Activated naive CD8-positive, alpha-beta T cell treated with anti-CD3 and anti-CD28 coated beads, Interleukin-2, amount 10 ng/mL, durations not matched to agents 7 days and 5 days (primary cell): ENCODE results near the gene A3GALT2. TPM values are rescaled to one million over a fixed set of nuclear protein-coding genes. Genes with fewer than 3 reads are reported as not detected.
"Not testable (repeated sequence)": the region's sequence is repeated elsewhere in the genome, so short reads cannot be mapped to it uniquely, and the experiment has no call there.

Experiments
- ATAC-seq: fragments of 150-1000 bp; cut with Tn5 transposase; one replicate; pipeline ENCODE4 v1.10.0; 2021; ENCODE audit warnings: low read depth, moderate library complexity
- POLR2A ChIA-PET: fragments of 350-600 bp; sonication (Branson Sonifier 250); formaldehyde crosslinking; loops from one replicate; lab custom pipeline; 2021; ENCODE audit warnings: antibody characterized with exemption; lab: Charles Lee
- DNase-seq: peaks from one replicate; pipeline ENCODE4 v3.0.0; 2021
- H3K27ac Mint-ChIP-seq: one replicate; pipeline ENCODE4 v1.8.0; 2022; ENCODE audit warnings: mild to moderate bottlenecking, mixed read lengths
- H3K27me3 Mint-ChIP-seq: one replicate; pipeline ENCODE4 v1.8.0; 2022; ENCODE audit warnings: mild to moderate bottlenecking, moderate library complexity, mixed read lengths
- H3K36me3 Mint-ChIP-seq: one replicate; pipeline ENCODE4 v1.8.0; 2021; ENCODE audit warnings: mild to moderate bottlenecking, mixed read lengths
- H3K4me1 Mint-ChIP-seq: one replicate; pipeline ENCODE4 v1.8.0; 2021; ENCODE audit warnings: mixed read lengths
- H3K4me3 Mint-ChIP-seq: one replicate; pipeline ENCODE4 v1.8.0; 2022; ENCODE audit warnings: mild to moderate bottlenecking, moderate library complexity, mixed read lengths
- H3K9me3 Mint-ChIP-seq: one replicate; pipeline ENCODE4 v1.8.0; 2021; ENCODE audit warnings: mixed read lengths
- total RNA-seq, 2 experiments: library from RNA; stranded (reverse); gene quantifications; one replicate each; pipeline ENCODE4 v1.2.3, GENCODE V29; 2021

The A3GALT2 gene
- total RNA-seq, 2 experiments from 2014 or later, result 0.31 TPM; not detected in 1

DNA sequence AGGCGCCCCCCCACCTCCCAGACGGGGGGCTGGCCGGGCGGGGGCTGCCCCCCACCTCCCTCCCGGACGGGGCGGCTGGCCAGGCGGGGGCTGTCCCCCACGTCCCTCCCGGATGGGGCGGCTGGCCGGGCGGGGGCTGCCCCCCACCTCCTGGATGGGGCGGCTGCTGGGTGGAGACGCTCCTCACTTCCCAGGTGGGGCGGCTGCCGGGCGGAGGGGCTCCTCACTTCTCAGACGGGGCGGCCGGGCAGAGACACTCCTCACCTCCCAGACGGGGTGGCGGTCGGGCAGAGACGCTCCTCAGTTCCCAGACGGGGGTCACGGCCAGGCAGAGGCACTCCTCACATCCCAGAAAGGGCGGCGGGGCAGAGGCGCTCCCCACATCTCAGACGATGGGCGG is 11.5 kb downstream of the A3GALT2 start:
- POLR2A ChIA-PET, result not testable (repeated sequence)

GRCh38 chr1:33307494-33307864 is 13.4 kb downstream of the A3GALT2 start:
- peaks cover 20% of the 10 kb centered on the region for H3K27me3 Mint-ChIP-seq
- no peak overlapping the region for H3K27ac Mint-ChIP-seq
- H3K4me3 Mint-ChIP-seq, result no peak overlapping the region
- H3K36me3 Mint-ChIP-seq, result peaks cover 8% of the 10 kb centered on the region
- peaks cover 17% of the 10 kb centered on the region for H3K4me1 Mint-ChIP-seq
- no peak for DNase-seq
- no peak for ATAC-seq
- POLR2A ChIA-PET, result no interaction called here
- H3K9me3 Mint-ChIP-seq, result peaks cover 2% of the 10 kb centered on the region

More for the DNA sequence above, 11.5 kb downstream of the A3GALT2 start:
- not testable (repeated sequence) for H3K4me1 Mint-ChIP-seq, H3K36me3 Mint-ChIP-seq, H3K9me3 Mint-ChIP-seq, ATAC-seq, H3K4me3 Mint-ChIP-seq, DNase-seq, H3K27ac Mint-ChIP-seq
- peaks cover 20% of the 10 kb centered on the region for H3K27me3 Mint-ChIP-seq

DNA sequence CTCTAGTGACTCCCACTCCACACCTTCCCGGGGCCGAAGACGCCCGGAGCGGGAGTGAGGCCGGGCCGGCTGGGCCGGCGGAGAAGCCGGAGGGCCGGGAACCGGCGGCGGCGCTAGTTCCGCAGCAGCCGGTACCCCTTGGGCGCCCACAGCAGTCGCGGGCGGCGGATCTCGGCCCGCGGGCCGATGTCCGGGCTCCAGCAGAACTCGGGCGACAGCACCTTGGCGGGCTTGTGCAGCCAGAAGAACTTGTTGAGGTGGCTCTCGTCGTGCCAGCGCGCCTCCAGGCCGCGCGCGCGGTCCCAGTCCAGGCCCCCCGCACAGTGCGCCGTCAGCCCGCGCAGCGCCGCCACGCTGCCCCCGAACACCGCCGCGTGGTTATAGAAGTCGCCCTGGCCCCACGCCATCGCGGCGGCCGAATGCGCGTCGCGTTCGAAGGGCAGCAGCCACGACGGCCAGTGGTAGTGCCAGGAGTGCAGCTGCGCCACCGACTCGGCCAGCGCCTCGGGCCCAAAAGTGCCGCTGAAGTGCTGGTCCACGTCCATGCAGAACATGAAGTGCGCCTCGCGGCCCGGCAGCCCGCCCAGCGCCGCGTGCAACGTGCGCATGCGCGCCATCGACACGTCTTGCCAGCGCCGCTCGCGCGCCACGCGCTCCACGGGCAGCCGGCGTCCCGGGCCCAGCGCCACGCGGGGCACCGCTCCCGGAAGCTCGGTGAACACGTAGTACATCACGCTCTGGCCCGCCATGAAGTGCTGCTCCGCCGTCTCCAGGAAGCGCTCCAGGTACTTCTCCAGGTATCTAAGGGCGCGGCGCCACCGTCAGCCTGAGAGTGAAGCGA is 14.0 kb downstream of the A3GALT2 start:
- Mint-ChIP-seq H3K36me3 (peaks cover 12% of the 10 kb centered on the region), H3K27me3 (peaks cover 15% of the 10 kb centered on the region), H3K27ac (no peak overlapping the region), H3K4me3 (no peak overlapping the region), H3K4me1 (peaks cover 22% of the 10 kb centered on the region), H3K9me3 (peaks cover 3% of the 10 kb centered on the region)
- POLR2A ChIA-PET, result no interaction called here
- DNase-seq (no peak), ATAC-seq (no peak)

DNA sequence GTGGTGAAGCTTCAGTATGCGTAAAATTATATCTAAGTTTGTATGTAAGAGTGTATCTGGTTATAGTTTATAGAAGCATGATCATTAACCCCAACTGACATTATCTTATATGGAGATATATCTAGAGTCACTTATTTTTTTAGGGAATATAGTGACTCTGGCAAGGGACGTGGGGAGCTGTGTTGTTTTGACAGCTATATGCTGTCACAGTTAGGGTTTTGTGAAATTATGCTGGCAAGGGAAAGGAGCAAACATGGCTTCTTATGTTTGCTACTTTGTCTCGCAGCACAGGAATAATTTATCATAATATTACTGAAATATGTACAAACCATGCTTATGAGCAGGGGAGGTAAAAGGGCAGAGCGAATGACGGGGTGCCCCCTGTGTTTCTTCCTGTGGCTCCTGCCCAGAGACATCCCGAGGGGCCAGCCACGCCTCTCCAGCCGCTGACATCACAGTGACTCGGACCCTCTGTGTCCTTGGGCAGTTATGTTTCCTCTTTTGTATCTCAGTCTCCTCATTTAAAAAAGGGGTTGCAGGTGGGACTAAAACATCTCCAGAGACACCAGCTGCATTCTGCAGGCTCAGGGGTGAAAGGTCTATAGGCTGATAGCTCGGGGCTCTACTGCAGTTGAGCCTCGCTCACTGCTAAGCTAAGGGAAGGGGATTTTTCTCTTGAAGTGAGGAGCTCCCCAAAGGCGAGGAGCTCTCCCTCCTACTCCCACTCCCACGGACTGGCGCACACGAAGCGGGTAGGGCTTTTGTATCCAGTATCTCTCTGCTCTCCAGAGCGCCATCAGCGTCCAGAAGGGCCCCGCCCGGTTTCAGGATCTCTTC is 14.9 kb downstream of the A3GALT2 start:
- H3K4me3 Mint-ChIP-seq, result no peak overlapping the region
- POLR2A ChIA-PET, result no interaction called here
- DNase-seq (no peak), ATAC-seq (no peak)
- H3K4me1 Mint-ChIP-seq, result peaks cover 27% of the 10 kb centered on the region
- H3K9me3 Mint-ChIP-seq, result peaks cover 3% of the 10 kb centered on the region
- peaks cover 15% of the 10 kb centered on the region for H3K27me3 Mint-ChIP-seq
- no peak overlapping the region for H3K27ac Mint-ChIP-seq
- H3K36me3 Mint-ChIP-seq, result peaks cover 16% of the 10 kb centered on the region

DNA sequence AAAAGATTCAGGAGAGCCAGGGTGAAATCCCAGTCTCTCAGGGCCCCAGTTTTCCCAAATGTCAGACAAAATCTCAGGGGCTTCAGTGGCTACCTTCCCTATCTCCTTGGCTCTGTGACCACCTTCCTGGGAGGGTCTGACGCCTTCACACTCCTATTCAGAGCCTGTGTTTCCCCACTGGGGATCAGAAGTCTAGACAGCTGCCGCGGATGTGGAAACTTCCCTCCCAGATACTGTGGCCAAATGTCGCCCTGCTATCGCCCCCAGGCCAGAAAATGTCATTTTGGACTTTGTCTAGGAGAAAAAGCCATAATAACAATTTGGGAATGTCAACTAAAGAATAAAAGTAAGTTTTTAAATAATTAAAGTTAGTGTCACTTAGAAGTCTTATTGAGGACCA is 15.9 kb downstream of the A3GALT2 start:
- H3K4me3 Mint-ChIP-seq, result no peak overlapping the region
- peaks cover 3% of the 10 kb centered on the region for H3K9me3 Mint-ChIP-seq
- no peak overlapping the region for H3K27ac Mint-ChIP-seq
- peaks cover 15% of the 10 kb centered on the region for H3K27me3 Mint-ChIP-seq
- ATAC-seq (no peak), DNase-seq (no peak)
- POLR2A ChIA-PET, result no interaction called here
- H3K36me3 Mint-ChIP-seq, result peaks cover 18% of the 10 kb centered on the region
- H3K4me1 Mint-ChIP-seq, result peaks cover 27% of the 10 kb centered on the region

DNA sequence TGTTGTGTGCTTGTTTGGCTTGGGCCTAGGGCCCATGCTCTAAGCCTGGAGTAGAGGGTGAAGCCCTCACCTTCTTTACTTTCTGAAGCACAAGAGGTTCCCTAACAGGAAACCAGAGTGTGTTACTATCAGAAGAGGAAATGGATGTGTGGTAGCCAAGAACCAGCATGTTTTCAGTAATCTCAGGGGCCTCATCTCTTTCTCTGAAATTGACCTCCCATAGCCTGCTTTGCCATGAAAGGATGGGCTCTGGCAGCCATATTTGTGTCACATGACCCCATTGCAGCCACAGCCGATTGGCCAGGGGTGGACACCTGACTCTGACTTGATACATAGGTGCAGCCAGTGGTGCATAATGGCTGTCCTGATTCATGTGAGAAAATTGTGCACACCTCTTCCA is 18.6 kb downstream of the A3GALT2 start:
- Mint-ChIP-seq H3K9me3 (peaks cover 3% of the 10 kb centered on the region), H3K4me1 (peaks cover 41% of the 10 kb centered on the region), H3K4me3 (peak overlapping the region; percentile 59), H3K27ac (peak overlapping the region; percentile 91), H3K27me3 (peaks cover 10% of the 10 kb centered on the region), H3K36me3 (peaks cover 21% of the 10 kb centered on the region)
- DNase-seq (peak; percentile 69), ATAC-seq (peak; percentile 80)
- POLR2A ChIA-PET, result interaction anchor here (1.0 kb wide), 1 partner anchor 48 kb away, joined by 3 read pairs; no protein-coding TSS in a partner anchor

DNA sequence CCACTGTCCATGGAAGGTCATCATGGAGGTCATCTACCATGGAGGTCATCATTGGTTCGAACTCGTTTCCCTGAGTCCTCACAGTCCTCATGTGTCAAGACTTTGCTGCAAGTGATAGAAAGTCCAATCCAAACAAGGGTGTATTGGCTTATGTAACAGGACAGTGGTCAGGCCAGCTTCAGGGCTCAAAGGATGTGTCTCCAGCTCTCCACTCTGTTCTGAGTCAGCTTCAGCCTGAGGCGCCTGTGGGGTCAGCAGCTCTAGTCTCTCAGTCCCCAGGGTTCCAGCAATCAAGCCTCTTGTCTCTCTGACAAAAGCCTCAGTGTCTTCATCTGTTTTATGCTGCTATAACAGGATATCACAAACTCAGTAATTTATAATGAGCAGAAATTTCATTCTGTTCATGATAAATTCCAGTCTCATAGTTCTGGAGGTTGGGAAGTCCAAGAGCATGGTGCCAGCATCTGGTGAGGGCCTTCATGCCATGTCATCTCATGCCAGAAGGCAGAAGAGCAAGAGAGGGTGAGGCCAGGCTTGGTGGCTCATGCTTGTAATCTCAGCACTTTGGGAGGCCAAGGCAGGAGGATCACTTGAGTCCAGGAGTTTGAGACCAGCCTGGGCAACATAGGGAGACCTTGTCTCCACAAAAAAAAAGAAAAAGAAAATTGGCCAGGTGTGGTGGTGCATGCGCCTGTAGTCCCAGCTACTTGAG is 19.5 kb downstream of the A3GALT2 start:
- Mint-ChIP-seq H3K27ac (peak overlapping the region; percentile 91), H3K27me3 (peaks cover 10% of the 10 kb centered on the region), H3K4me1 (peaks cover 41% of the 10 kb centered on the region), H3K4me3 (no peak overlapping the region), H3K36me3 (peaks cover 23% of the 10 kb centered on the region), H3K9me3 (peaks cover 3% of the 10 kb centered on the region)
- no peak for ATAC-seq
- POLR2A ChIA-PET, result no interaction called here
- peak; percentile 14 for DNase-seq

- peak; percentile 13 for DNase-seq
- H3K36me3 Mint-ChIP-seq, result peaks cover 24% of the 10 kb centered on the region
Observed at GRCh38 chr1:33300673-33301072, 20.2 kb downstream of the A3GALT2 start.

DNA sequence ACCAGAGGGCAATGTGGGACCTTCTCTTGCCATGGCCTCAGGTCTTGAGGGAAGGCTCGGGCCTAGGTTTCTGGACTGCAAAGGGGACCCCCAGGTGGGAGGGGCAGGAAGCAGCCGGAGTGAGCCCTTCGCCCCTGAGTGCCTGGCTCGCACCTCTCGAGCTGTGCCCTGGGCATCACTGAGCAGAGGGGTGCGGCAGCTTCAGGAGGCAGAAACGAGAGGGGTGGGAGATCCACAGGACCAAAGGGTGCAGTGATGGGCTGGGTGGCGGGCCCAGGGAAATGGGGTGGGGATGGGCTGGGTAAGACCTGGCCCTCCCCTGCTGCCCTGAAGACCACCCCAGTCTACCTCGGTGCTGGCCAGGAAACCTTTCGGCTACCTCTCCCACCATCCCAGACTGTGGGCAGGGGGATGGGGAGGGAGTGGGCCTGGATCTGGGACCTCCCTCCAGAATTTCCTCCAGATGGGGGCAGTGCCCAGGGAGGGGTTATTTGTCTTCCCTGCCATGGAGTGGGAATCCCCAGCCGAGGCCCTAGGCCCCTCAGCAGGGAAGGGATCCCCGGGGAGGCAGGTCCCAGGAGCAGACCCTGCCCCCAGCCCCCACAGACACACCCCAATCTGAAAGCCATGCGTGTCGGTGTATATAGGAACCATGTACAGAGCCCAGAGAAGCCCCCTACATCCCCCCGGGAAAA is 21.3 kb downstream of the A3GALT2 start:
- peaks cover 3% of the 10 kb centered on the region for H3K9me3 Mint-ChIP-seq
- peaks cover 24% of the 10 kb centered on the region for H3K36me3 Mint-ChIP-seq
- no peak overlapping the region for H3K27ac Mint-ChIP-seq
- POLR2A ChIA-PET, result no interaction called here
- DNase-seq (peak; percentile 15), ATAC-seq (no peak)
- H3K4me3 Mint-ChIP-seq, result no peak overlapping the region
- H3K27me3 Mint-ChIP-seq, result no peaks in the 10 kb centered on the region
- H3K4me1 Mint-ChIP-seq, result peaks cover 42% of the 10 kb centered on the region

More at GRCh38 chr1:33300673-33301072, 20.2 kb downstream of the A3GALT2 start:
- no peak overlapping the region for H3K4me3 Mint-ChIP-seq
- H3K9me3 Mint-ChIP-seq, result peaks cover 3% of the 10 kb centered on the region
- no peak overlapping the region for H3K27ac Mint-ChIP-seq
- peaks cover 41% of the 10 kb centered on the region for H3K4me1 Mint-ChIP-seq
- peaks cover 3% of the 10 kb centered on the region for H3K27me3 Mint-ChIP-seq
- POLR2A ChIA-PET, result no interaction called here
- ATAC-seq, result no peak

- H3K27ac Mint-ChIP-seq, result peak overlapping the region; percentile 67
Observed at GRCh38 chr1:33298623-33299277, 22.1 kb downstream of the A3GALT2 start.

DNA sequence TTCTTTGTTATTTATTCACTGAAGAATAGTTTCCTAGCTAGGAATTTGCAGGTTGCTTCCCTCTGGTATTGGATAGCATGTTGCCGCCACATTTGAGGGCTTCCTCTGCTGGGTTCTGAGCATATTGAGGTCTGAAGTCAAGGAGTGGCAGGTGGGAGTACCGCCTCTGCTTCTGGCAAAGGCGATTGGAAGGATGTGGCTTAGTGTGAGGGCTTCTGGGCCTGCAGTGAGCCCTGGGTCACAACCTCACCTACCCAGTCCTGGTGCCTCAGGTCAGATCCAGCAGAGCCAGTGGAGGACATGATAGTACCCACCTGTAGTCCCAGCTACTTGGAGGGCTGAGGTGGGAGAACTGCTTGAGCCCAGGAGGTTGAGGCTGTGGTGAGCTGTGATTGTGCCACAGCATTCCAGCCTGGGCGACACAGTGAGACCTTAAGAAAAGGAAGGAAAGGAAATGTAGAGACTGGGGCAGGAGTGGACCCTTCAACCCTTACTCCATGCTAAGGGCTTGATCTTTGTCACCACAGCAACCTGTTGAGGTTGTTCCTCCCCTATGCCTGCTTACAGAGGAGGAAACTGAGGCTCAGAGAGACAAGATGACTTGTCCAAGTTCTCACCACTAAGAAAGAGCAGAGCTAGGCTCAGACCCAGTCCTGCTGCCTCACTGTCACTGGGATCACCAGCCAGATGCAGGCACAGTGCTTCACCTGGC is 22.8 kb downstream of the A3GALT2 start:
- POLR2A ChIA-PET, result no interaction called here
- H3K27me3 Mint-ChIP-seq, result no peaks in the 10 kb centered on the region
- H3K27ac Mint-ChIP-seq, result peak overlapping the region; percentile 85

More at GRCh38 chr1:33298623-33299277, 22.1 kb downstream of the A3GALT2 start:
- H3K4me3 Mint-ChIP-seq, result no peak overlapping the region
- POLR2A ChIA-PET, result no interaction called here
- peaks cover 38% of the 10 kb centered on the region for H3K4me1 Mint-ChIP-seq
- DNase-seq, result peak; percentile 71
- ATAC-seq, result peak; percentile 18
- H3K36me3 Mint-ChIP-seq, result peaks cover 27% of the 10 kb centered on the region
- no peaks in the 10 kb centered on the region for H3K27me3 Mint-ChIP-seq
- peaks cover 3% of the 10 kb centered on the region for H3K9me3 Mint-ChIP-seq

GRCh38 chr1:33296824-33297223 is 24.1 kb downstream of the A3GALT2 start:
- H3K36me3 Mint-ChIP-seq, result peaks cover 14% of the 10 kb centered on the region
- POLR2A ChIA-PET, result interaction anchor here (0.6 to 1.6 kb wide), 3 partner anchors 53 to 213 kb away, joined by 4 to 6 read pairs (median 4); no protein-coding TSS in a partner anchor
- no peaks in the 10 kb centered on the region for H3K27me3 Mint-ChIP-seq
- H3K9me3 Mint-ChIP-seq, result no peaks in the 10 kb centered on the region
- ATAC-seq (no peak), DNase-seq (no peak)
- no peak overlapping the region for H3K27ac Mint-ChIP-seq
- peaks cover 22% of the 10 kb centered on the region for H3K4me1 Mint-ChIP-seq
- no peak overlapping the region for H3K4me3 Mint-ChIP-seq

More for the DNA sequence above, 22.8 kb downstream of the A3GALT2 start:
- peak overlapping the region; percentile 5 for H3K4me3 Mint-ChIP-seq
- ATAC-seq (no peak), DNase-seq (no peak)
- H3K9me3 Mint-ChIP-seq, result peaks cover 3% of the 10 kb centered on the region
- peaks cover 33% of the 10 kb centered on the region for H3K4me1 Mint-ChIP-seq
- peaks cover 22% of the 10 kb centered on the region for H3K36me3 Mint-ChIP-seq
